Activated B cell treated with CpG ODN at 0.5 μM for 24 hours (primary cell): Measurements from ENCODE around the gene HAUS2. TPM values are rescaled to one million over a fixed set of nuclear protein-coding genes. Genes with fewer than 3 reads are reported as not detected.
A peak's percentile ranks its signal among the peaks of the same experiment; 100 is the strongest.

Experiments
- ATAC-seq: fragments of 200-7000 bp; cut with Tn5 transposase; one replicate; pipeline ENCODE4 v1.10.0; 2021; ENCODE audit warnings: low read depth, mild to moderate bottlenecking, moderate library complexity
- CTCF ChIA-PET: fragments of 350-600 bp; sonication (Branson Sonifier 250); formaldehyde crosslinking; loops from one replicate; lab custom pipeline; 2021; ENCODE audit warnings: antibody characterized with exemption; lab: Charles Lee
- POLR2A ChIA-PET: fragments of 350-600 bp; sonication (Branson Sonifier 250); formaldehyde crosslinking; loops from one replicate; lab custom pipeline; 2021; ENCODE audit warnings: antibody characterized with exemption; lab: Charles Lee
- DNase-seq: peaks from one replicate; pipeline ENCODE4 v3.0.0; 2022
- H3K27ac Mint-ChIP-seq: one replicate; pipeline ENCODE4 v1.8.0; 2020; ENCODE audit warnings: mixed read lengths
- H3K27me3 Mint-ChIP-seq: one replicate; pipeline ENCODE4 v1.8.0; 2021; ENCODE audit warnings: mixed read lengths
- H3K36me3 Mint-ChIP-seq: one replicate; pipeline ENCODE4 v1.8.0; 2021; ENCODE audit warnings: low read depth, mixed read lengths
- H3K4me1 Mint-ChIP-seq: one replicate; pipeline ENCODE4 v1.8.0; 2021; ENCODE audit warnings: mixed read lengths
- H3K4me3 Mint-ChIP-seq: one replicate; pipeline ENCODE4 v1.8.0; 2020; ENCODE audit warnings: mild to moderate bottlenecking, mixed read lengths
- H3K9me3 Mint-ChIP-seq: one replicate; pipeline ENCODE4 v1.8.0; 2020; ENCODE audit warnings: mixed read lengths
- CTCF ChIP-seq: fragments of 200-600 bp; IDR thresholded peaks from one replicate; pipeline ENCODE4 v1.8.0; 2022; ENCODE audit warnings: antibody characterized with exemption, mild to moderate bottlenecking
- intact Hi-C: fragments of 100-400 bp; cut with micrococcal nuclease; formaldehyde crosslinking; loops from one replicate; pipeline ENCODE4 v1.15.1; 2024
- total RNA-seq: library from RNA; stranded (reverse); gene quantifications from 2 replicates; pipeline ENCODE4 v1.2.3, GENCODE V29; 2022

HAUS2 gene
- total RNA-seq, 1 donor from 2014 or later, result 18.2 TPM

- CTCF ChIA-PET, result interaction anchor here (0.7 to 1.0 kb wide), 2 partner anchors 14 to 50 kb away, joined by 4 read pairs; partner anchors contain the start of gene ZNF106
- DNase-seq (no peak), ATAC-seq (peak; percentile 6)
- Mint-ChIP-seq H3K4me1 (peaks cover 77% of the 10 kb centered on the region), H3K9me3 (no peaks in the 10 kb centered on the region), H3K27ac (peak overlapping the region; percentile 81), H3K36me3 (peaks cover 23% of the 10 kb centered on the region), H3K4me3 (no peak overlapping the region), H3K27me3 (no peaks in the 10 kb centered on the region)
- TF ChIP-seq CTCF, result no peak
- POLR2A ChIA-PET, result interaction anchor here (0.8 to 3.8 kb wide), 6 partner anchors 10 to 231 kb away, joined by 3 to 50 read pairs (median 6); partner anchors contain the start of genes SNAP23, STARD9, TMEM87A and ZNF106
- intact Hi-C loops, result loop anchor here (1.0 kb wide), 1 partner anchor 9 kb away; the partner anchor contains the start of gene SNAP23
Observed at GRCh38 chr15:42504631-42505030, 44.0 kb upstream of the HAUS2 start.

- no peak overlapping the region for H3K4me3 Mint-ChIP-seq
- H3K36me3 Mint-ChIP-seq, result peaks cover 27% of the 10 kb centered on the region
- no peak for TF ChIP-seq CTCF
- ChIA-PET POLR2A (interaction anchor here (0.7 kb wide), 1 partner anchor 213 kb away, joined by 6 read pairs; no protein-coding TSS in a partner anchor), CTCF (no interaction called here)
- no peaks in the 10 kb centered on the region for H3K9me3 Mint-ChIP-seq
- no peak overlapping the region for H3K27ac Mint-ChIP-seq
- no peak for ATAC-seq
- no peak for DNase-seq
- H3K27me3 Mint-ChIP-seq, result no peaks in the 10 kb centered on the region
- intact Hi-C loops, result no loop called here
- H3K4me1 Mint-ChIP-seq, result peaks cover 65% of the 10 kb centered on the region
Observed at GRCh38 chr15:42507514-42507913, 41.1 kb upstream of the HAUS2 start.

- Mint-ChIP-seq H3K27me3 (no peaks in the 10 kb centered on the region), H3K27ac (no peak overlapping the region), H3K36me3 (peaks cover 34% of the 10 kb centered on the region), H3K9me3 (no peaks in the 10 kb centered on the region), H3K4me1 (peaks cover 57% of the 10 kb centered on the region), H3K4me3 (no peak overlapping the region)
- no peak for TF ChIP-seq CTCF
- ChIA-PET POLR2A (interaction anchor here (0.7 kb wide), 1 partner anchor 214 kb away, joined by 6 read pairs; no protein-coding TSS in a partner anchor), CTCF (no interaction called here)
- DNase-seq, result no peak
- ATAC-seq, result no peak
- intact Hi-C loops, result no loop called here
Observed at GRCh38 chr15:42508263-42508690, 40.4 kb upstream of the HAUS2 start.

- DNase-seq (no peak), ATAC-seq (no peak)
- H3K4me1 Mint-ChIP-seq, result peaks cover 39% of the 10 kb centered on the region
- intact Hi-C loops, result no loop called here
- no peak for TF ChIP-seq CTCF
- peaks cover 54% of the 10 kb centered on the region for H3K36me3 Mint-ChIP-seq
- H3K27me3 Mint-ChIP-seq, result no peaks in the 10 kb centered on the region
- ChIA-PET POLR2A (no interaction called here), CTCF (interaction anchor here (0.6 kb wide), 1 partner anchor 31 kb away, joined by 3 read pairs; no protein-coding TSS in a partner anchor)
- H3K27ac Mint-ChIP-seq, result no peak overlapping the region
- no peak overlapping the region for H3K4me3 Mint-ChIP-seq
- no peaks in the 10 kb centered on the region for H3K9me3 Mint-ChIP-seq
Observed at GRCh38 chr15:42510258-42511006, 38.2 kb upstream of the HAUS2 start.

- Mint-ChIP-seq H3K36me3 (peaks cover 60% of the 10 kb centered on the region), H3K4me1 (peaks cover 35% of the 10 kb centered on the region), H3K27me3 (no peaks in the 10 kb centered on the region), H3K9me3 (no peaks in the 10 kb centered on the region), H3K27ac (no peak overlapping the region), H3K4me3 (no peak overlapping the region)
- TF ChIP-seq CTCF, result no peak
- intact Hi-C loops, result no loop called here
- ATAC-seq (no peak), DNase-seq (no peak)
- CTCF ChIA-PET, result no interaction called here
- POLR2A ChIA-PET, result no interaction called here
Observed at GRCh38 chr15:42511007-42511391, 37.6 kb upstream of the HAUS2 start.
